Fibroblast of the aortic adventitia (primary cell): ENCODE measurements around the gene CCDC192. TPM values are rescaled to one million over a fixed set of nuclear protein-coding genes. Genes with fewer than 3 reads are reported as not detected.
A peak's percentile ranks its signal among the peaks of the same experiment; 100 is the strongest.

ENCODE experiments used
- DNase-seq: peaks from one replicate; pipeline ENCODE4 v3.0.0-alpha.2; 2010; ENCODE audit warnings: low read depth
- H3K4me3 ChIP-seq: 2 replicates; pipeline ENCODE4 v1.5.1; 2011; ENCODE audit warnings: low read depth, mild to moderate bottlenecking, control low read depth, low read length, moderate library complexity
- CTCF ChIP-seq: IDR thresholded peaks from 2 replicates; pipeline ENCODE4 v1.5.1; 2011; ENCODE audit warnings: mild to moderate bottlenecking, low read length, control low read depth, inconsistent platforms; ENCODE audit not compliant: insufficient read depth
- total RNA-seq: library from RNA; depleted of rRNA; stranded (reverse); fragments of >200 nt; gene quantifications from 2 replicates; pipeline ENCODE4 v1.2.3, GENCODE V29; 2012; ENCODE audit warnings: low replicate concordance

CCDC192 gene
- total RNA-seq, 1 donor = not detected

DNA sequence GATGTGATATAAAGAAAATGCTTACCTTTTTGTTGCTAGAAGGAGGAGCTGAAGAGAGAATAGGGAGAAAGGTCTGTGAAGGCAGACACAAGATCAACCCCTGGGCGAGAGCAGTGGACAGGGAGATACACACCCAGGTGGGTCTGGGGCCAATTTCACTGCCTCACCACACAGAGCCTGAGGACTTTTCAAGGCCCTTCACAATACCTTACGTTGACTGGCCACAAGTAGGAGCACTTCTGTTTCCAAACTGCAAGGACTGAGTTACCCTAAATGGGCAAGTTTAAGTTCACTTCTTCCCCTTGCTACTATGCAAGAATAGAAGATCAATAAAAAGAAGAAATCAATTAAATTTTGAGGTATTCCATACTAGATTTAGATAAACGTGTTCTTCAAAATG, 205.9 kb downstream of the CCDC192 start:
- H3K4me3 ChIP-seq = no peak overlapping the region
- DNase-seq = peak; percentile 65
- TF ChIP-seq CTCF = peak; percentile 73

DNA sequence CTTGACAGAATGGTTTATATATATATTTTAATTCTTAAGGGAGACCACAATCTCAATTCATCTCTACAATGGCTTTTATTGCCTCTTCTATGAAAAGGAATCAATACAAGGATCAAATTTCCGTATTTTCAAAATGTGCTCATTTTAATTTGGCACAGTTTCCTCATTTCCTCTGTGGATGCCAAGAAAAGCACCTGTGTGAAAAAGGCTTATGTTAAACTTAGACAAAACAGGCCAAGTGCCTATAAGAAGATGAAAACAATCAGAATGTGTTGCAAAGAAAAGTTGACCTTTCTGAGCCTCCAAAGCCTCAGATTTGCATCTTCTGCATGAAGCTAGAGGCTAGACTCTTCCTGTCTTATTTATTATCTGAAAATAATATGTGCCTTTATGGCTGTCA, 206.6 kb downstream of the CCDC192 start:
- TF ChIP-seq CTCF = no peak
- no peak for DNase-seq
- H3K4me3 ChIP-seq = no peak overlapping the region

DNA sequence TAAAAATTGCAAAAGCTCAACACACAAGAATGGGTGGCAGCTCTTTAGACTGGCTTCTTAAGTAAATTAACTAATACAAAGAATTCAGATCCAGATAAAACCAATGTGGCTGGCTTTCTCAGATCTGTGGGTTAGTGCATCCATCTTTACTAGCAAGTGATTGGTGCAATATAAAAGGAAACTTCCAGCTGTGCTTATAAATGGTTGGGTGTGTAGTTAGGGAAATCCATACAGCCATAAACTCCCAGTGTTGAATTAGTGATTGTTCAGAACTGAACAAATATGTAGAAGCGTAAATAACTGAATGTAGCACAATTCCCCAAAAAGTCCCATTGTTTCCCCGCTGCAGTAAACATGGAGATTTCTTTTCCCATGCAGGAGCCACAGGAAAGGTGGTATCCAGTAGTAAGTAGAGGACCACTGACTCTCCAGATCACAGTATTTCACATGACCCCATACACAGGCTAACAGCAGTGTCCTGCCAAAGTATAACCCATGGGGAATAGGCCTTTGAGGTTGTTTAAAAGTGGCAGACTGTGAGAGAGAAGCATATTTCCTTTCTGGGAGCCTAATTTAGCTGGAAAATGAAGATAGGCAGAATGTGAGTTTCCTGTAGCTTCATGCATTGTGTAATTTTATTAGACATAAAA, 207.2 kb downstream of the CCDC192 start:
- no peak for TF ChIP-seq CTCF
- no peak overlapping the region for H3K4me3 ChIP-seq
- no peak for DNase-seq

DNA sequence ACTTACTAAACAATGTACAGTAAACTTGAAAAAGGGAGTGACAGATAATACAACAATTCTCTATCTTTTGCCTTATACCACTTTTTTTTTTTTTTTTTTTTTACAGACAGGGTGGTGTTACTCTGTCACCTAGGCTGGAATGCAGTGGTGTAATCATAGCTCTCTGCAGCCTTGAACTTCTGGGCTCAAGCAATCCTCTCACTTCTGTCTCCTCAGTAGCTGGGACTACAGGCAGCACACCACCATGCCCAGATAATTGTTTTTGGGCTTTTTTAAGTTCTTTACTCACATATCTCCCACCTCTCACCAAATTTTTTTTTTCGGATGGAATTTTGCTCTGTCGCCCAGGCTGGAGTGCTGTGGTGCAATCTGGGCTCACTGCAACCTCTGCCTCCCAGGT, 208.4 kb downstream of the CCDC192 start:
- no peak overlapping the region for H3K4me3 ChIP-seq
- no peak for DNase-seq
- TF ChIP-seq CTCF = no peak

DNA sequence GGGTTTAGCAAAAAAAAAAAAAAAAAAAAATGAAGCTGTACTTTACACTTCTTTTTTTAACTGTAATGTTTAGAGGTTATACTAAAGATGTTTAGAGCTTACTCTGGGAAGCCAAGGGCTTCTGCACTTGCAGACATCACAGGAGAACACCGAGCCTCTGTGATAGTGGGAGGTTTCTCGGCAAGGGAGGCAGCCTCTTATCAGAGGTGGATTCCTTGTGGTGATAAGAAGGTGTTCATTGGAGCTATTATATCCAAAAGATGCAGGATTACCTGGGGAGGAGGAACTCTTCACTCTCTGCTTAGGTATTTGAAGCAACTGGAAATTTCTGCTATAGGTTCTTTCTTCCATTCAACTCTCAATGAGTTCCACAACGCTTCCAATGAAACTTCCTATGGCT, 209.2 kb downstream of the CCDC192 start:
- no peak overlapping the region for H3K4me3 ChIP-seq
- DNase-seq = no peak
- no peak for TF ChIP-seq CTCF

- no peak overlapping the region for H3K4me3 ChIP-seq
- peak; percentile 20 for DNase-seq
- no peak for TF ChIP-seq CTCF
Observed at GRCh38 chr5:127916885-127917573, 213.8 kb downstream of the CCDC192 start.
